ENCODE results near the gene C1QTNF7. TPM values are rescaled to one million over a fixed set of nuclear protein-coding genes. Genes with fewer than 3 reads are reported as not detected.

The C1QTNF7 gene
- total RNA-seq: not detected

GRCh38 chr4:15427701-15428100 lies at the start of gene C1QTNF7:
Gene C1QTNF7 (plus strand): TSS chr4:15428033. CDS start chr4:15435744, 7,711 bp downstream.
- Mint-ChIP-seq H3K27me3 (ENCODE audit: low read depth) (no peaks in the 10 kb centered on the region), H3K4me3 (no peak within 1 kb of the TSS), H3K27ac (no peak within 1 kb of the TSS), H3K9me3 (ENCODE audit: insufficient read depth) (no peaks in the 10 kb centered on the region), H3K4me1 (ENCODE audit: low read depth) (peaks cover 5% of the 10 kb centered on the region), H3K36me3 (ENCODE audit: low read depth) (no peaks in the 10 kb centered on the region)
- DNase-seq (no peak), ATAC-seq (no peak)
- ChIA-PET CTCF (interaction anchor here (0.6 to 2.1 kb wide), 4 partner anchors 28 to 149 kb away, joined by 3 to 6 read pairs (median 3); no protein-coding TSS in a partner anchor), POLR2A (no interaction called here)

GRCh38 chr4:15378062-15378461 lies 49.8 kb upstream of the C1QTNF7 start:
- H3K27me3 Mint-ChIP-seq (ENCODE audit: low read depth): no peaks in the 10 kb centered on the region
- no peaks in the 10 kb centered on the region for H3K36me3 Mint-ChIP-seq (ENCODE audit: low read depth)
- no peak for ATAC-seq
- no peak for DNase-seq
- POLR2A ChIA-PET: interaction anchor here (0.7 kb wide), 1 partner anchor 55 kb away, joined by 3 read pairs; no protein-coding TSS in a partner anchor
- H3K9me3 Mint-ChIP-seq (ENCODE audit: insufficient read depth): no peaks in the 10 kb centered on the region
- CTCF ChIA-PET: interaction anchor here (1.0 to 3.2 kb wide), 4 partner anchors 11 to 145 kb away, joined by 3 to 29 read pairs (median 6); no protein-coding TSS in a partner anchor
- peaks cover 29% of the 10 kb centered on the region for H3K4me1 Mint-ChIP-seq (ENCODE audit: low read depth)
- H3K4me3 Mint-ChIP-seq: no peak overlapping the region
- no peak overlapping the region for H3K27ac Mint-ChIP-seq

- DNase-seq (no peak), ATAC-seq (no peak)
- Mint-ChIP-seq H3K36me3 (ENCODE audit: low read depth) (no peaks in the 10 kb centered on the region), H3K27ac (no peak overlapping the region), H3K4me3 (no peak overlapping the region), H3K27me3 (ENCODE audit: low read depth) (no peaks in the 10 kb centered on the region), H3K9me3 (ENCODE audit: insufficient read depth) (no peaks in the 10 kb centered on the region), H3K4me1 (ENCODE audit: low read depth) (peaks cover 29% of the 10 kb centered on the region)
- POLR2A ChIA-PET: interaction anchor here (0.7 kb wide), 1 partner anchor 55 kb away, joined by 3 read pairs; no protein-coding TSS in a partner anchor
- CTCF ChIA-PET: interaction anchor here (1.0 to 3.2 kb wide), 4 partner anchors 12 to 146 kb away, joined by 3 to 29 read pairs (median 6); no protein-coding TSS in a partner anchor
These were observed 49.3 kb upstream of the C1QTNF7 start for GRCh38 chr4:15378493-15378892.

GRCh38 chr4:15381806-15382338 lies 46.0 kb upstream of the C1QTNF7 start:
- Mint-ChIP-seq H3K27ac (no peak overlapping the region), H3K27me3 (ENCODE audit: low read depth) (peaks cover 3% of the 10 kb centered on the region), H3K4me3 (no peak overlapping the region), H3K9me3 (ENCODE audit: insufficient read depth) (no peaks in the 10 kb centered on the region), H3K4me1 (ENCODE audit: low read depth) (peaks cover 8% of the 10 kb centered on the region), H3K36me3 (ENCODE audit: low read depth) (no peaks in the 10 kb centered on the region)
- CTCF ChIA-PET: interaction anchor here (1.5 kb wide), 1 partner anchor 15 kb away, joined by 8 read pairs; no protein-coding TSS in a partner anchor
- POLR2A ChIA-PET: no interaction called here
- ATAC-seq (no peak), DNase-seq (no peak)

- no peaks in the 10 kb centered on the region for H3K36me3 Mint-ChIP-seq (ENCODE audit: low read depth)
- no peak for DNase-seq
- H3K27me3 Mint-ChIP-seq (ENCODE audit: low read depth): peaks cover 3% of the 10 kb centered on the region
- H3K4me1 Mint-ChIP-seq (ENCODE audit: low read depth): peaks cover 4% of the 10 kb centered on the region
- ChIA-PET POLR2A (no interaction called here), CTCF (no interaction called here)
- no peak overlapping the region for H3K4me3 Mint-ChIP-seq
- H3K27ac Mint-ChIP-seq: no peak overlapping the region
- ATAC-seq: no peak
- H3K9me3 Mint-ChIP-seq (ENCODE audit: insufficient read depth): no peaks in the 10 kb centered on the region
These were observed 45.1 kb upstream of the C1QTNF7 start for GRCh38 chr4:15382669-15383273.

GRCh38 chr4:15385515-15385914 lies 42.3 kb upstream of the C1QTNF7 start:
- Mint-ChIP-seq H3K4me1 (ENCODE audit: low read depth) (no peaks in the 10 kb centered on the region), H3K36me3 (ENCODE audit: low read depth) (no peaks in the 10 kb centered on the region), H3K4me3 (no peak overlapping the region), H3K27me3 (ENCODE audit: low read depth) (peaks cover 3% of the 10 kb centered on the region), H3K27ac (no peak overlapping the region), H3K9me3 (ENCODE audit: insufficient read depth) (no peaks in the 10 kb centered on the region)
- CTCF ChIA-PET: interaction anchor here (1.4 kb wide), 1 partner anchor 11 kb away, joined by 4 read pairs; no protein-coding TSS in a partner anchor
- POLR2A ChIA-PET: no interaction called here
- DNase-seq (no peak), ATAC-seq (no peak)

GRCh38 chr4:15385928-15386327 lies 41.9 kb upstream of the C1QTNF7 start:
- Mint-ChIP-seq H3K36me3 (ENCODE audit: low read depth) (no peaks in the 10 kb centered on the region), H3K27me3 (ENCODE audit: low read depth) (peaks cover 3% of the 10 kb centered on the region), H3K9me3 (ENCODE audit: insufficient read depth) (no peaks in the 10 kb centered on the region), H3K4me1 (ENCODE audit: low read depth) (no peaks in the 10 kb centered on the region), H3K4me3 (no peak overlapping the region), H3K27ac (no peak overlapping the region)
- POLR2A ChIA-PET: no interaction called here
- CTCF ChIA-PET: interaction anchor here (1.4 kb wide), 1 partner anchor 10 kb away, joined by 4 read pairs; no protein-coding TSS in a partner anchor
- no peak for DNase-seq
- ATAC-seq: no peak

GRCh38 chr4:15390494-15390893 lies 37.3 kb upstream of the C1QTNF7 start:
- Mint-ChIP-seq H3K9me3 (ENCODE audit: insufficient read depth) (no peaks in the 10 kb centered on the region), H3K27me3 (ENCODE audit: low read depth) (no peaks in the 10 kb centered on the region), H3K36me3 (ENCODE audit: low read depth) (no peaks in the 10 kb centered on the region), H3K4me3 (no peak overlapping the region), H3K4me1 (ENCODE audit: low read depth) (no peaks in the 10 kb centered on the region), H3K27ac (no peak overlapping the region)
- ChIA-PET POLR2A (no interaction called here), CTCF (interaction anchor here (1.4 kb wide), 1 partner anchor 15 kb away, joined by 3 read pairs; no protein-coding TSS in a partner anchor)
- no peak for DNase-seq
- no peak for ATAC-seq

- Mint-ChIP-seq H3K4me1 (ENCODE audit: low read depth) (no peaks in the 10 kb centered on the region), H3K27me3 (ENCODE audit: low read depth) (no peaks in the 10 kb centered on the region), H3K9me3 (ENCODE audit: insufficient read depth) (no peaks in the 10 kb centered on the region), H3K4me3 (no peak overlapping the region), H3K36me3 (ENCODE audit: low read depth) (no peaks in the 10 kb centered on the region), H3K27ac (no peak overlapping the region)
- DNase-seq (no peak), ATAC-seq (no peak)
- ChIA-PET POLR2A (no interaction called here), CTCF (no interaction called here)
These were observed 35.6 kb upstream of the C1QTNF7 start for GRCh38 chr4:15392053-15392805.

- Mint-ChIP-seq H3K36me3 (ENCODE audit: low read depth) (no peaks in the 10 kb centered on the region), H3K27ac (no peak overlapping the region)
These were observed 32.5 kb upstream of the C1QTNF7 start for GRCh38 chr4:15395311-15395710.

GRCh38 chr4:15396157-15396800 lies 31.6 kb upstream of the C1QTNF7 start:
- Mint-ChIP-seq H3K4me3 (no peak overlapping the region), H3K4me1 (ENCODE audit: low read depth) (peaks cover 13% of the 10 kb centered on the region), H3K36me3 (ENCODE audit: low read depth) (no peaks in the 10 kb centered on the region), H3K27ac (no peak overlapping the region), H3K9me3 (ENCODE audit: insufficient read depth) (no peaks in the 10 kb centered on the region), H3K27me3 (ENCODE audit: low read depth) (no peaks in the 10 kb centered on the region)
- ChIA-PET CTCF (interaction anchor here (0.6 to 5.5 kb wide), 36 partner anchors 10 to 459 kb away, joined by 3 to 45 read pairs (median 4); partner anchors contain the start of genes C1QTNF7 and FBXL5), POLR2A (interaction anchor here (0.6 kb wide), 1 partner anchor 20 kb away, joined by 4 read pairs; no protein-coding TSS in a partner anchor)
- peak; percentile 75 for ATAC-seq
- DNase-seq: peak; percentile 76

More at GRCh38 chr4:15395311-15395710, 32.5 kb upstream of the C1QTNF7 start:
- H3K9me3 Mint-ChIP-seq (ENCODE audit: insufficient read depth): no peaks in the 10 kb centered on the region
- ATAC-seq: no peak
- DNase-seq: no peak
- no peak overlapping the region for H3K4me3 Mint-ChIP-seq
- H3K27me3 Mint-ChIP-seq (ENCODE audit: low read depth): no peaks in the 10 kb centered on the region
- ChIA-PET CTCF (interaction anchor here (0.7 to 5.5 kb wide), 14 partner anchors 9 to 259 kb away, joined by 3 to 45 read pairs (median 8); partner anchors contain the start of gene FBXL5), POLR2A (no interaction called here)
- peaks cover 3% of the 10 kb centered on the region for H3K4me1 Mint-ChIP-seq (ENCODE audit: low read depth)

Data from activated CD8-positive, alpha-beta T cell treated with anti-CD3 and anti-CD28 coated beads, Interleukin-2, amount 10 ng/mL, durations not matched to agents 7 days and 5 days (primary cell).